ENCODE measurements around the gene NCAPH2. TPM values are rescaled to one million over a fixed set of nuclear protein-coding genes. Genes with fewer than 3 reads are reported as not detected.

The NCAPH2 gene
- total RNA-seq, 6 donors from 2014 or later, result 55.4 to 104 (median 62.2) TPM

DNA sequence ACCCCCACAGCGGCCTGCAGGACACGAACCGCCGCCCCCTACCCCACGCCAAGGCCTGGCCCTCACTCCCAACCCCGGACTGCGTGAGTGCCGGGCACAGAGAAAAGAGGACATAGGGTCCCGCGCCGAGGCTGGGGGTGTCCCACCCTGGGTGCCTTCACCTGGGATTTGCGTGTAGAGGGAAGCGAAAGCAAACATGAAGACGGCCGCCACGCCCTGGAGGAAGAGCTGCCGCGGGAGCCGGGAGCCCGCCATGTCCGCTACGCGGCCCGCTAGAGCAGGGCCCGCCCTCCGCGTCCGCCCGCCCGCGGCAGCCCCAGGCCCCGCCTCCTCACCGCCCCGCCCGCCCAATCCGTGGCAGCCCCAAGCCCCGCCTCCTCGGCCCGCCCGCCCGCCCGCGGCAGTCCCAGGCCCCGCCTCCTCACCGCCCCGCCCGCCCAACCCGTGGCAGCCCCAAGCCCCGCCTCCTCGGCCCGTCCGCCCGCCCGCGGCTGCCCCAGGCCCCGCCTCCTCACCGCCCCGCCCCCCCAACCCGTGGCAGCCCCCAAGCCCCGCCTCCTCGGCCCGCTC is 518 bp upstream of the NCAPH2 start, which contains the start of gene LMF2:
TSS of gene LMF2 (minus strand) at position 282 of the 570 bp plus-strand sequence. CDS start at position 255, 27 bp downstream.
- H3K9me3 ChIP-seq, result no peaks in the 10 kb centered on the region
- peak within 1 kb of the TSS; percentile 81 to 99 (median 98) for H3K4me3 ChIP-seq
- H3K27me3 ChIP-seq, result no peaks in the 10 kb centered on the region
- H3K4me1 ChIP-seq, result peaks cover 23 to 40% (median 25%) of the 10 kb centered on the region in 4 donors
- 1 to 4% methylated on average over 8 to 19 of the region's 62 CpGs for WGBS, 2 donors
- TF ChIP-seq, protein P1, sequence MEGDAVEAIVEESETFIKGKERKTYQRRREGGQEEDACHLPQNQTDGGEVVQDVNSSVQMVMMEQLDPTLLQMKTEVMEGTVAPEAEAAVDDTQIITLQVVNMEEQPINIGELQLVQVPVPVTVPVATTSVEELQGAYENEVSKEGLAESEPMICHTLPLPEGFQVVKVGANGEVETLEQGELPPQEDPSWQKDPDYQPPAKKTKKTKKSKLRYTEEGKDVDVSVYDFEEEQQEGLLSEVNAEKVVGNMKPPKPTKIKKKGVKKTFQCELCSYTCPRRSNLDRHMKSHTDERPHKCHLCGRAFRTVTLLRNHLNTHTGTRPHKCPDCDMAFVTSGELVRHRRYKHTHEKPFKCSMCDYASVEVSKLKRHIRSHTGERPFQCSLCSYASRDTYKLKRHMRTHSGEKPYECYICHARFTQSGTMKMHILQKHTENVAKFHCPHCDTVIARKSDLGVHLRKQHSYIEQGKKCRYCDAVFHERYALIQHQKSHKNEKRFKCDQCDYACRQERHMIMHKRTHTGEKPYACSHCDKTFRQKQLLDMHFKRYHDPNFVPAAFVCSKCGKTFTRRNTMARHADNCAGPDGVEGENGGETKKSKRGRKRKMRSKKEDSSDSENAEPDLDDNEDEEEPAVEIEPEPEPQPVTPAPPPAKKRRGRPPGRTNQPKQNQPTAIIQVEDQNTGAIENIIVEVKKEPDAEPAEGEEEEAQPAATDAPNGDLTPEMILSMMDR (IDR thresholded peaks at IDR 0.05), result peak in 2 of 6 experiments; percentile 13 to 25
- TF ChIP-seq EP300 (IDR thresholded peaks at IDR 0.05), result no peak
- TF ChIP-seq POLR2A (IDR thresholded peaks at IDR 0.05), result peak in 1 of 4 donors; percentile 59
- peak; percentile 35 to 68 for TF ChIP-seq POLR2AphosphoS5 (IDR thresholded peaks at IDR 0.05)
- H3K36me3 ChIP-seq, result peaks cover 15 to 37% (median 34%) of the 10 kb centered on the region in 4 donors
- ATAC-seq (ENCODE audit: low FRiP score in 2 of 2) (peak; percentile 83 to 93), DNase-seq (peak; percentile 91 to 99)
- peak within 1 kb of the TSS; percentile 92 to 97 (median 95) for H3K27ac ChIP-seq

DNA sequence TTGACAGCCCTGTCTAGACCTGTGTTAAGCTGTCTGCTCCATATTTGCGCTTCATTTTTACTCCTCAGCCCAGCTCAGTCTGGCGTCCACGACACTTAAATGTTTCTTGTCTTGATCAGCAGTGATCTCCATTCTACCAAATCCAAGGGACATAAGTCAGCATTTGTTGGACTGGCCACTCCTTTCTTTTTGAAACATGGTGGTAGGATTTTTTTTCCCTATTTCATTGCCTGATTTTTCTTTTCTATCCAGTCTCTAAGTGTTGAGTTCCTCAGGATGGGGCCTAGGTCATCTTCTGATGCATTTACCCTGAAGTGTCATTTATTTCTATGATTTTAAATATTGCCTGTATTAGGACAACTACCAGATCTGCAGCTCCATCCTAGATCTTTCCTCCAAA is 873 bp downstream of the NCAPH2 start:
- ATAC-seq (ENCODE audit: low FRiP score in 2 of 2) (no peak), DNase-seq (no peak)
- WGBS, 2 donors, result 12 to 25% methylated on average over 3 of the region's 3 CpGs

DNA sequence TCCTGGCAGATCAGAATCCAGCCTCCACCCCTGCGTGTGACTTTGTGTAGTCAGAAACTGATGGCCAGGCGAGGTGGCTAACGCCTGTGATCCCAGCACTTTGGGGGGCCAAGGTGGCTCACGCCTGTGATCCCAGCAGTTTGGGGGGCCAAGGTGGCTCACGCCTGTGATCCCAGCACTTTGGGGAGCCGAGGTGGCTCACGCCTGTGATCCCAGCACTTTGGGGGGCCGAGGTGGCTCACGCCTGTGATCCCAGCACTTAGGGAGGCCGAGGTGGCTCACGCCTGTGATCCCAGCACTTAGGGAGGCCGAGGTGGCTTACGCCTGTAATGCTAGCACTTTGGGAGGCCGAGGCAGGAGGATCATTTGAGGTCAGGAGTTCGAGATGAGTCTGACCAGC is 5.2 kb downstream of the NCAPH2 start:
- H3K4me3 ChIP-seq, result no peak overlapping the region
- peak overlapping the region in 2 of 4 donors; percentile 22 to 45 for H3K27ac ChIP-seq
- TF ChIP-seq POLR2A (IDR thresholded peaks at IDR 0.05), result no peak
- TF ChIP-seq, protein P1 (IDR thresholded peaks at IDR 0.05), result no peak
- TF ChIP-seq POLR2AphosphoS5 (IDR thresholded peaks at IDR 0.05), result no peak
- TF ChIP-seq EP300 (IDR thresholded peaks at IDR 0.05), result no peak
- H3K27me3 ChIP-seq, result no peaks in the 10 kb centered on the region
- WGBS, 2 donors, result 93 to 96% methylated on average over 14 to 15 of the region's 15 CpGs
- peaks cover 4 to 27% (median 16%) of the 10 kb centered on the region in 4 donors for H3K36me3 ChIP-seq
- ATAC-seq (ENCODE audit: low FRiP score in 2 of 2) (no peak), DNase-seq (no peak)
- no peaks in the 10 kb centered on the region for H3K9me3 ChIP-seq
- H3K4me1 ChIP-seq, result peaks cover 12 to 27% (median 16%) of the 10 kb centered on the region in 4 donors

More for the DNA sequence above, 873 bp downstream of the NCAPH2 start:
- peak overlapping the region; percentile 92 to 97 (median 95) for H3K27ac ChIP-seq
- TF ChIP-seq, protein P1 (IDR thresholded peaks at IDR 0.05), result no peak
- TF ChIP-seq POLR2A (IDR thresholded peaks at IDR 0.05), result no peak
- no peak for TF ChIP-seq POLR2AphosphoS5 (IDR thresholded peaks at IDR 0.05)
- no peak for TF ChIP-seq EP300 (IDR thresholded peaks at IDR 0.05)
- no peaks in the 10 kb centered on the region for H3K9me3 ChIP-seq
- no peaks in the 10 kb centered on the region for H3K27me3 ChIP-seq
- peaks cover 23 to 49% (median 27%) of the 10 kb centered on the region in 4 donors for H3K4me1 ChIP-seq
- peaks cover 9 to 24% (median 22%) of the 10 kb centered on the region in 4 donors for H3K36me3 ChIP-seq
- H3K4me3 ChIP-seq, result peak overlapping the region in 3 of 4 donors; percentile 72 to 99 (median 75)

DNA sequence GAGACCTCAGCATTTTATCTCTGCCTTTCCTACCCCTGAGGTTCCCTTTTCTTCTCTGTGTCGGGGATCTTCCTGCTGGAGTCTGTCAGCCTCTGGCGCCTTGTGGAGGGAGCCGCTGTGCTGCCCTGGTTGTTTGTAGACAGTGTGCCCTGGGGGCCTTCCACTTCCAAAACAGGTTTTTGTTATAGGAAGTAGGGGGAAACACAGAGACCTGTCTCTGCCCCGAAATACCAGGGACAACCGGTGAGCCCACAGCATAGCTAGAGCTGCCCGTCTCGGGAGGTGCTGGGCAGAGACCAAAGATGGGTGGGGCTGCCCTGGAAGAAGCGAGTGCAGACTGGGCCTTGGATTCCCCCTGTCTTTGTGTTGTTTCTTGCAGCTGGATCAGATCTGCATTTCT is 8.0 kb downstream of the NCAPH2 start:
- no peak for ATAC-seq (ENCODE audit: low FRiP score in 2 of 2)
- WGBS, 2 donors, result 91 to 94% methylated on average over 8 of the region's 8 CpGs
- TF ChIP-seq POLR2A (IDR thresholded peaks at IDR 0.05), result no peak
- no peak for TF ChIP-seq POLR2AphosphoS5 (IDR thresholded peaks at IDR 0.05)
- TF ChIP-seq, protein P1 (IDR thresholded peaks at IDR 0.05), result no peak
- TF ChIP-seq EP300 (IDR thresholded peaks at IDR 0.05), result no peak

More for the DNA sequence above, 8.0 kb downstream of the NCAPH2 start:
- no peak overlapping the region for H3K27ac ChIP-seq
- H3K27me3 ChIP-seq, result no peaks in the 10 kb centered on the region
- H3K9me3 ChIP-seq, result no peaks in the 10 kb centered on the region
- DNase-seq, result no peak
- H3K4me3 ChIP-seq, result no peak overlapping the region
- peaks cover 0 to 11% (median 5%) of the 10 kb centered on the region in 4 donors for H3K4me1 ChIP-seq
- H3K36me3 ChIP-seq, result peaks cover 11 to 52% (median 36%) of the 10 kb centered on the region in 4 donors
